Melanocyte of skin (primary cell): ENCODE results near the gene PKP4. TPM values are rescaled to one million over a fixed set of nuclear protein-coding genes. Genes with fewer than 3 reads are reported as not detected.

Experiments used
- small RNA-seq, 2 donors: library from RNA; depleted of rRNA; stranded (forward); fragments of <200 nt; gene quantifications; one replicate each; pipeline ENCODE3, GENCODE V24; 2012
- total RNA-seq, 2 donors: library from RNA; depleted of rRNA; stranded (reverse); fragments of >200 nt; gene quantifications; 2 replicates each; pipeline ENCODE4 v1.2.3, GENCODE V29; 2012

The PKP4 gene
- total RNA-seq, result 10 to 100 TPM; 31.3 to 49.9 TPM

DNA sequence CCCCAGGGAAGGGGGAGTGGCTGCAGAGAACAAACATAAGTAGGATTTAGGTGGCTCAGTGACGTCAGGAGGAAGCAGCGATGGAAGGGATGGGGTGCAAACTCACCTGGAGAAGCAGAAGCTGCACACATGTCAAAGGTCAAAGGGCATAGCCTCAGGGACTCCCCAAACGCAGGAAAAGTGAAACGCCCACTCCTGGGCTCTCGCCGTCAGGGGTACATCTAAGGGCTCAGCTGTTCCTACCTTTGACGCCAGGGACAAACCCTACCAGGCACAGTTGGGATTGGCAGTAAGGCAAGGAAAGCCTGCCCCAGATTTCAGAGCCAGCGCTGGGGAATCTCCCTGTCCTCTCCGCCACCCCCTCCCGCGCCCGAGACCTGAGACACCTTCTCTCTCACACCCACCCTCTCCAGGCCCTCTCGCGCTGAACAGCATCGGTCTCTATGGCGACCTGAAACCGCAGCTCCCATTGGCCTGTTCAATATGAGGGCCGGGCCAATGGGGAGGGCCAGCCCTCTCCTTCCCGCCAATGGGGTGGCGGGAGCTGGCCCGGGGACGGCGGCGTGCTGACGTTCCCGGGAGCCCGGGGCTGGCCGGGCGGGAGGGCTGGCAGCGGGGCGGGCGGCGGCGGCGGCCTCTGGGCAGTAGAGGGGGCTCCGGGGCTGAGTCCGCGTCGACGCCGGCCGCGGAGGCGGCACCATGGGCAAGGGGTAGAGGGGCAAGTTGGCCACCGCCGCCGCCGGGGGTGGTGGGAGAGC is at the start of gene PKP4, which contains the start of gene CCDC148:
Gene PKP4 (plus strand): TSS at position 644 of the 758 bp plus-strand sequence. CDS start 76,233 bp downstream, outside the sequence.
Gene CCDC148 (minus strand): TSS at position 445 of the 758 bp plus-strand sequence. CDS start 314 bp downstream, at position 131.

Small RNA genes lying within 50 kb of the gene (small RNA-seq; reads per million reads assigned to genes)
- gene AC005042.3, result 0 reads per million in 2 donors
- gene RN7SL393P, result 0 reads per million in 2 donors

Other genes starting within 250 kb of the PKP4 start
- under 1 TPM; 0.33 to 0.69 TPM for gene CCDC148, start 199 bp upstream of the PKP4 start, total RNA-seq